Measurements from ENCODE around the gene CADM3.

The CADM3 gene

GRCh38 chr1:159172614-159173291, 1.3 kb downstream of the CADM3 start:
- DNase-seq: no peak

DNA sequence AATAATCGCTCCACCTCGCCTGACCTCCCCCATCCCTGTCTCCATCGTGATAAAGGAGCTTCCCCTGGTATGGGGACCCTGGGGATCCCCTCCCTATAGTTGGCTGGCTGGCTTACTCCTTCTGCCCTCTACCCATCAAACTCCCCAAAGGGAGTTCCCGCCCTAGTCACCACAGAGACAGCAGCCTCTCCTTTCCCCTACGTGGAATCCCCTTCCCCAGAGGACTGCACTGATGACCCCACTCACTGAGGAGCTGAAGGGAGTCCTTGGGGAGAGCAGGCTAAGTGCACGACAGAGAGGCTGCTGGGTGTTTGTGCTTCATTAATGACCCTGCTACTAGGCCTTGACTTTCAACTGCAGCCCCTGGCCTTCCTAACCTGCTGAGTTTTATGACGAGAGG, 1.9 kb downstream of the CADM3 start:
- DNase-seq: no peak

GRCh38 chr1:159175571-159175970, 4.2 kb downstream of the CADM3 start:
- DNase-seq: no peak

DNA sequence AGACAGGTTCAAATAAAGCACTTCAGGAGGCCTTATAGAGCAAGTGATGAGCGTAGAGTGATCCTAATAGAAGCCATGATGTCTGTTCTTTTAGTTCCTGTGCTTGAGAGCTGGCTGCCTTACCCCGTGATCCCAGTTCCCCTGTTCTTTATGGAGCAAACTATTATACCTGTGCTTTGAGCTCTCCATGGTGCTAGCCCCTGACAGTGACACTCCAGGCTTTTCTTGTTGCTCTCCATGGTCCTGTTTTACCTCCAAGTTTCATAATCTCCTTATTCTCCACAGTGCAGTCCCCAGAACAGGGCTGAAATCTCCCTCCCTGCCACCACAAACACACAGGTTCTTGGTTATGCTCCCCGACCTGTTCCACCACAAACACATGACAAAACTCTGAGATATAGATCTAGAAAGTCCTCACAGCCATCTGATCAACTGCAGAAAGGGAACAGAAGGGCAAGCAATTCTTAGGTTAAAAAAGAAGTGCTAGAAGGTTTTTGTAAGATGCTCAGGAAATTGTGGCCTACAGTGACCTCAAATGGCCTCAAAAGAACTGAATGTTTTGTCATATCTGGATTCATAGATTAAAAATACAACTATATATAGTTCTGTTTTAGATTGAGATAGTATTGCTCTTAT, 6.0 kb downstream of the CADM3 start:
- peak; percentile 39 for DNase-seq

DNA sequence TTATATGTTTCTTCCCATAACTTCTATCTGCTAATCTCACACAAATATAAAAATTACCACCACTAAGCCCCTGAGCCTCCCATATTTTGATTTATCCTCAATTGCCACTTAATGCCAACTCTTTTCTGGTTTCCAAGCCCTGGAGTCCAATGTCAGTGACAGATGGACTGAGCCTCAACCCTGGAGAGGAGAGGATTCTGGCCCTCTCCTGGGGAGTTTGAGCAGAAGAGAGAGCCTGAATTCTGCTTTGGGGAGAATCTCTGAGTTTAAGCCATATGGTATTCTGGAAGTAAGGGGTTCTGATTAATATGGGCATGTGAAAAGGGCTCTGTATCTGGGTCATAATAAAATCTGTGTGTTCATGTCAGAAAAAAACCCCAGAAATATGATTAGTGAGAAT, 8.5 kb downstream of the CADM3 start:
- no peak for DNase-seq

- no peak for DNase-seq
These were observed 9.1 kb downstream of the CADM3 start for GRCh38 chr1:159180516-159180915.

GRCh38 chr1:159181328-159182024, 10.1 kb downstream of the CADM3 start:
- no peak for DNase-seq

GRCh38 chr1:159184201-159184600, 12.8 kb downstream of the CADM3 start:
- DNase-seq: no peak

DNA sequence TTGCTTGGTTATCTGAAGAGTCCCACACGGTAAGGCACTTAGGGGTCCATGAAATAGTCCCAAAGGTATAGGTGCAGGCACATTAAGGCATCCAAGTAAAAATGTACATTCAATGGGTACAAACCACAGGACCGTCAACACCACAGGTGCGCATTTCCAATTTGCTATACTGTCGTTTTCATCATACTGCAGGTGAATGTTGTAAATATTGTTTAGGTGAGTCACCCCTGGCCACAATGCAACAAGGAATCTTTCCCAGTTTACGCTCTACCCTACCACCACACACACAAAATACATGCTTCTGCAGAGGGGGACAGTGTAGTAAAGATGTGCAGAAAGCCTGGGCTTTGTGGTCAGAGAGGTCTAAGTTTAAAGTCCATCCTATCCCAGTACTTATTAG, 13.7 kb downstream of the CADM3 start:
- DNase-seq: no peak

- DNase-seq: no peak
These were observed 15.6 kb downstream of the CADM3 start for GRCh38 chr1:159187033-159187432.

DNA sequence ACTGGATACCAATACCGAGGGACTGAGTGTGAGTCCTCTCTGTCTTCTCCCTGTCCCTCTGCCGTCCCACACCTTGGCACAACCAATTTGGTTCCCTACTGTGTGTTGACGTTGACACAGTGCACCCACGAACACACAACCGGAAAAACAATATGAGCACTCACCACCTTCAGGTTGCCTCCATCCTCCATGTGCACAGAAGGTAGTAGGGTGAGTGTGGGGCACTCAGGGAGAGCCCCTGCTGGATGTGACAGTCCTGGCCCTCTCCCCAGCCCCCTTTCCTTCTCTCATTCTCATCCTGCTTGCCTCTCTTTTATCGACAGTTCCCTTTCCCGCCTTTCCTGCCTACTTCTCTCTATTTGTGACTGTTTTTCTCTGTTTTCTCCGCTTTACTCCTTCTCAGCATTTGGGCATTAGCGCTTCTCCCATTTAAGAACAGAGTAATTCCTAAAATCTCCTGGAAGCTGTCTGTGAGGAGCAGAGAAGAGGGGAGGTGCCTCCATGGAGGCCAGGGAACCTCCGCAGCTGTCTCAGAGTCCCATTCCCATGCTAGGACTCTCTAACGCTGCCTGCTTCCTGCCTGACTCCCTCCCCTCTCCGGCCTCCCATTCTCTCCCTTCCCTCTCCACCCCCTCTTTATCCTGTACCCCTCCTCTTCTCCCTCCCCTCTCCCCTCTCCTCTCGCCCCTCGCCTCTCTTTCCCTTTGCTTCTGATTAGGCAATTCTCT, 16.4 kb downstream of the CADM3 start:
- no peak for DNase-seq

DNA sequence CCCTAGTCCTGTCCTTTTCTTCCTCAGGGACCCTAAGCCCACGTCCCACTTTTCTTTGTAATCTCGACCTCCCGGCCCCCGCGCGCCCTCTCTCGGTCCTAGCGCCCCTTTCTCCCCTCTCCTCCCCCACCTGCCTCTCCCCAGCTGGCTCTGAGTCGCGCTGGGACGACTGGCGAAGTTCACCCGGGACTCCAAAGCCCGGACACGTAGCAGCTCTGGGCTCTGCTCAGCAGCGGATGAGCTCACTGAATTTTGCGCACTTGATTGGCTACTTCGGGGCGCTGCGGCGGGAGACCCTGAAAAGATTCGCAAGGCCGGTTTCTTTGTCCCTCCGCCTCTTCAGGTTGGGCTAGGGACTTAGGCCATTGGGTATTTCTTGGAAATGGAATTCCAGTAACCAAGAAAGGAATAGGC, 17.0 kb downstream of the CADM3 start:
- no peak for DNase-seq

GRCh38 chr1:159190441-159190840, 19.0 kb downstream of the CADM3 start:
- DNase-seq: no peak

- no peak for DNase-seq
These were observed 25.1 kb downstream of the CADM3 start for GRCh38 chr1:159196543-159196942.

GRCh38 chr1:159197561-159198557, 26.4 kb downstream of the CADM3 start:
- no peak for DNase-seq

DNA sequence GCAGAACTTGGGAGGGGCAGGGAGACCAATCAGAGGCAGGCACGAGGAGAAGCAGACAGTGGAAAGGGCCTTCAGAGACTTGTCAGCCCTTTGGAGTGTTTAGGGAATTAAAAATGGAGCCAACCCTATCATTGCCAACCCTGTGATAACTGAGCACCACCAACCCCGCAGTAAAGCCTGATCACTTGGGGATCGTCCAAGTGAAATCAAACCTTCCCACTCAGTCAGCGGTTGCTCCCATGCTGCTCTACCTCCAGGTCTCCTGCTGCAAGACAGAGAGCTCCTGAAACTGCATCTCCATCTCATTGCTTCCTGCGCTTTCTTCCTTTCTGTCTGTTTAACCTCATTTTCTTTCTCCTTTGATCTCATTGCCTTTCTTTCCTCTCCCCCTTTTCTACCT, 28.5 kb downstream of the CADM3 start:
- no peak for DNase-seq

GRCh38 chr1:159200769-159201168, 29.4 kb downstream of the CADM3 start:
- DNase-seq: no peak

DNA sequence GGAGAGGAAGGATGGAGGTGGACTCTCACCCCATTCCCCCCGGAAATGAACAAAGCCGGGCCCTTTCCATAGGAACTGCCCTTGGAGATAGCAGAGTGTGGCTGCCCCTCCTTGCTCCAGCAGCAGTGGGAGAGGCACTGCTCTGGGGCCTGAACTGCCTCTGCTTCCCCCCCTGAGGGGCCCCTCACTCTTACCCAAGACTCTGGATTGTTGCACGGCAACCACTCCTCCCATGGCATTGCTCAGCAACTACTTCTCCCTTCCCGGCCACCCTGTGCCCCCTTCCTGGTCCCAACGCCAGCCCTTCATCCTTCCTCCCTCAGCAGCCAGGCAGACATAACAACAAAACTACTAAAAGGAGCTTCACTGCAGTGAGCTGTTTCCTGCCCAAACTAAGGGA, 30.2 kb downstream of the CADM3 start:
- no peak for DNase-seq

DNA sequence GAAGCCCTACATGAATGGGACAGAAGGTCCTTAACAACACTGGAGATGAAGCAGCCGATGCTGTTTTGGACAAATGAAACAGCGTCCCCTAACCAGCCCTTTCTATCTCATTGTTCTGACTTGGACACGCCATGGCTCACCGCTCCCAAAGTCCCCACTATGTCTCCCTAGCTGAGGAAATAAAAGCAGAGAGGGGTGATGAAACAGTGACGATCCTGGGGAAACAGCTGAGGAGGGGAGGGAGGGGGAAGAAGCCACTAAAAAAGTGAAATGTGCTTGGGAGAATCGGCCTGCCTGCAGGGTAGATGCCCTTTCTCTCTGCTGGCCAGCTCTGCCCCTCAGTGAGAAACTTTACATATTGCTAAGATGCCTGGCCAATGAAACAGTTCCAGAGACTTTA, 32.2 kb downstream of the CADM3 start:
- no peak for DNase-seq

DNA sequence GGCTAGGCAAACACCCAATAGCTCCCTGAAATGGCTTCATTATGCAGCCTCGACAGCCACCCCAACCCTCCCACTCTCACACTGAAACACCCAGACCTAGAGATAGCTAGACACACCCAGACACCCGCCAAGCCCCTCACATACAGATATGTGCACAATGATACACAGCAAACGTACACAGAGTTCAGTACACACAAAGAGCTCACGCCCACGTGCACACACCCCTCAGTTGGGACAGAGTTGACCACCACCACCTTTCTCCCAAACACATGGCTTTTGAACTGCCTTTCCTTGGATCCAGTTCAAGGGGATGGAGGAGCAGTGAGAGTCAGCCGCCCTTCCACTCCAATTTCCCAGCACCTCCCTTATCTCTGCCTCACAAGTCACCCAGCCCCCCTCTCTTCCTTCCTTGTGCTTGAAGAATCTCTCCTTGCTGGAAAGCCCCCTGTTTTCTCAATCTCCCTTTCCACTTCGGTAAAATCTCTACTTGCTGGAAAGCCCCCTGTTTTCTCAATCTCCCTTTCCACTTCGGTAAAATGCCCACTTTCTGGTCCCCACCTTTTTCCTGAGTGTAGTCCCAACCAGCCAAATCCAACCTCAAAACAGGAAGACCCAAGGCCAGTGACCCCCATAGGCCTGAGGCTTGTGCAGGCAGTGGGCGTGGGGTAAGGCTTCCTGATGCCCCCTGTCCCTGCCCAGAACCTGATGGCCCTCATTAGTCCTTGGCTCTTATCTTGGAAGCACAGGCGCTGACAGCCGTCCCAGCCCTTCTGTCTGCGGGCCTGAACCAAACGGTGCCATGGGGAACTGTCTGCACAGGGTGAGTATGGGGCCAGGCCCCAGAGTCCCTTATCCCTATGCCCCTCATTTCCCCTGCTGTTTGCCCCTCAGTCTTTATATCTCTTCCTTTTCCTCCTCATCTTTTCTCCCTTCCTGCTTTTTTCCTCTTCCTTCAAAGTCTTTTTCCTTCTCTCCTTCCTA, 33.0 kb downstream of the CADM3 start, which contains the start of gene ACKR1:
Gene ACKR1, plus strand, starts transcription at position 715 of the 981 bp plus-strand sequence. Its CDS starts 85 bp downstream, at position 800.
- DNase-seq: no peak

Data from right kidney (tissue), 1 donor.